G401.6 (cell line): Measurements from ENCODE around the gene NR1H4.
"Not testable (repeated sequence)": the region's sequence is repeated elsewhere in the genome, so short reads cannot be mapped to it uniquely, and the experiment has no call there.

ENCODE experiments used
- FAIRE-seq: peaks from 2 replicates; lab custom pipeline; 2012; peaks lifted over from hg19 to GRCh38; lab: Jason Lieb, UNC

NR1H4 gene

DNA sequence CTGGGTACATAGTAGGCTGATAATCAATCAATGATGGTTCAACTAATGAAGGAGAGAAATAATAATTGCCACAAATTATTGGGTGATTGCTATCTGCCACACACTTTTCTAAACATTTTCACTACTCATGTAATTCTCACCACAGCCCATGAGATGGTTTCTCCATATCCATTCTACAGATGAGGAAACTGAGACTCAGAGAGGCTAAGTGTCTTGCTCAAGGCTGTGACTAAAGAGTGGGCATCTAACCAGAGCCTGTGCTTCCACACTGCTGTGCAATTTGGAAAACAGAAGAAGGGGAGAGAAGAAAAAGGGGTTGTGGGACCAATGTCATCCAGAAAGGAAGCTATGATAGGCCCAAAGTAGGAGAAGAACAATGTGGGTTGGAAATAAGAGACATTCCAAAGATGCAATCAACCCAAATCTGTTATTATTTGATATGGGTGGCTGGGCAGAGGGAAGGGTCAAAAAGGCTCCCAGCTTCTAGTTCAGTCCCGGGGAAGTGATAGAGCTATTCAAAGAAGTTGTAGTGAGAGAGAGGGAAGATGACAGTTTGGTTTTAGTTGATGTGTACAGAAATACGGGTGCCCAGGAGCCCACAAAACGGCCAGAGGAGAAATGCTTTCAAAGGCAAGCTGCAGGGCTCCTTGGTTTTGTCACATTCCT, 483 bp upstream of the NR1H4 start:
- no peak for FAIRE-seq

DNA sequence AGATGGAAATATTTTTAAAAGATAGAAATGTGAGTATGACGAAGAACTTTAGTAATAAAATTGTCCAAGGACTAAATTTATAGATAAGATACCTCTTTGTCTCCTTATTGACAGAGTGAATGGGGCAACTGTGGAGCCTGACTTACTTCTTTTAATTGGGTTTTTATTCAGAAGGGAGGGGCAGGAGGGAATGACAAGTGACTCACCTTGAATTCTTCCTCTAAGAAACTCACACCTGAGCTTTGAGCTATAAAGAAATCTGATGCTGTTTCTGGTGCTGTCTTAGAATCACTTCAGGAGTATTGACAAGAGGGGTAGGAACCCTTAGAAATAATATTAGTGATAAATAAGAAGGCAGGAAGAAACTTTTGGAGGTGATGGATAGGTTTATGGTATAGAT, 951 bp downstream of the NR1H4 start:
- no peak for FAIRE-seq

- no peak for FAIRE-seq
Measured at GRCh38 chr12:100476013-100476751, 2.5 kb downstream of the NR1H4 start.

- no peak for FAIRE-seq
Measured at GRCh38 chr12:100481021-100481420, 7.4 kb downstream of the NR1H4 start.

- no peak for FAIRE-seq
Measured at GRCh38 chr12:100484183-100484886, 10.7 kb downstream of the NR1H4 start.

DNA sequence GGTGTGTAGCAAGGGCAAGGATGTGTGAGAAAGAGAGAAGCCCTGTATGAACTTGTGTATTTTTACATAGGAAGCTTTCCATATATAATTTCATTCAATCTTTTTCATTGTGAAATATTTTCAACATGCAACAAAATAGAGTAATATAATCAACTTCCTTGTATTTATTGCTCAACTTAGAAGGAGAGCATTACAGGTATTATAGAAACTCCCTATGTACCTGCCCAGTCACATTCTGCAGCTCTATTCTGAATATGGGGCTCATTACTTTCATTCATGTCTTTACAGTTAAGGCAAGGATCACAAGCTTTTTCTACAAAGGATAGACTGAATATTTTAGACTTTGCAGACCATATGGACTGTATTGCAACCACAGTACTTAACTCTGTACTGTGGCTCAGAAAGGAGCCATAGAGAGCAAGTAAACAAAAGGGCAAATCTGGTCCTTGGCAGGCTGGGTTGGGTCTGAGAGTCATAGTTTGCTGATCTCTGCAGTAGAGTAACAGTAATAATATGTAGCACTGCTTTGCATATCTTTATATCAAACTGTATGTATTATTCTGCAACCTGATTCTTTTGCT, 11.3 kb downstream of the NR1H4 start:
- FAIRE-seq = no peak

DNA sequence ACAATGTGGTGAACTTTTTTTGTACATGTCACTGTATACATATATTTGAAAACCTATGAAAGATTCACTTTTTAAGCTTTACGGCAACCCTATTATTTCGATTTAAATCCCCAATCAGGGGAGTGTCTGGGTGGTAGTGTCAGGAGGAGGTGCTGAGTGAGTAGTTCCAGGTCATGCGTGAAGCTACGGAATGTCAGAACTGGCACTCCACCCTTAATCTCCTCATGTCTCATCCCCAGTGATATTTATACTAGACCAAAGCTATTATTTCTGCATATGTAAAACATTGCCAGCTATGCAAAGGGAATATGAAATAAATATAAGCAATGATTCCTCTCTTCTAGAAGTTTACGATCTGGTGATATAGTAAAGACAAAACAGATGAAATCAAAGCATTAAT, 12.3 kb downstream of the NR1H4 start:
- no peak for FAIRE-seq

GRCh38 chr12:100489251-100489820, 15.7 kb downstream of the NR1H4 start:
- no peak for FAIRE-seq

DNA sequence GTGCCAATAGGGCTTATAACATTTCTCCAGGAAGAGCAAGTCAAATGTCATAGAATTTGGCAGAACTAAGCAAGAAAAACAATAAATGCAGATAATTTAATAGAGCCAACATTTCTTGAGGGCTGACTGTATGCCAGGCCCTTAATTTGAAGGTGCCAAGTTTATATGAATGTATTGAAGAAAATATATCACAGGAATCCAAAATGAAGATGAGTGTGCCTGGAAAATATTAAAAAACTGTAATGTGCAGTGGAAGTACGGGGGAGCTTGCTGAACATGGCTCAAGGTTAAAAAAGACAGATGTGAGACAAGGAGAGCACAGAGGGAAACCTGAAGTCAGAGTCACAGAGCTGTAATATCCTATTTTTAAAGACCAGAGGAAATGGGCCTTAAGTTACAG, 16.4 kb downstream of the NR1H4 start:
- no peak for FAIRE-seq

DNA sequence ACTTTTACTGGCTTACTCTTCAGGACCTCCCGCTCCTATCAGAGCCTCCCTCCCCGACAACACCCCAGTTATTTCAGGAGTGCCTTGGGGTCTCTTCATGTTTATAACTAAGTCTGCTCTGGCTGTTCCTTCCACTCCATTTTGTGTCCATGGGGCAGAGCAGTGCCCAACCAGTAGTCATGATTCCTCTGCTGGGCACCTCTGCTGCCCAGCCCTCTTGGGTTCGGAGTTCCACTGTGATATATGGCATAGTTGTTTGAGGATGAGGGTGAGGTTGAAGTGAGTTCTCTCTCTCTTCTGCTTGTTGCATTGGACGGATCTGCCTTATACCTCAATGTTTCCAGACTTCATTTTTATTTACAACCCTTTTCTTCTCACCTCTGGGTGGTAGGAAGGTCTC, 17.4 kb downstream of the NR1H4 start:
- FAIRE-seq = no peak

DNA sequence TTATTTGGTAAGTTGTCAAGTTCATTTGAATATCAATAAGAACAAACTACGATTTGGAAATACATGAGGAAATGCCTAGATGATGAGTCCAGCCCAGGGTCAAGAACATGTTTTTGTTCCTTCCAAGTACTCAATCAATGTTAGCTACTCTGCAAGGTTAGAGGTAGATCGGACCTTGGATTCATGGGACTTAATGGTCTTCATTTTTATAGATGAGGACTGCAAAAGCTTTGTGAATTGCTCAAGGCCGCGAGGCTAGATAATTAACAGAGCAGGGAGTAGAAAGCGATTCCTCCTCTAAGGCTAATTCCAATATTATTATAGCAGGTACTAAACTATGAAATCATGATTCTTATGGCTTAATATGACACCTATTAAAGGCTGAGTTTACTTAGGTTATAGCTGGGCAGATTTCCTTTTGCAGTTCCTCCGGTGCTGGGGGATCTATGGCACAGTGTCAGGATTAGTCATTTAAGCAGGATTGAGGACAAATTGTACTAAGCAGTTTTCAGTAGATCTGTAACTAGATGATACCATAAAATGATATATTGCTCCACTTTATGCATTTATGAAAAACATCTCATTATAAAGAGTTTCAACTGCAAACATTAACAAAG, 19.8 kb downstream of the NR1H4 start:
- no peak for FAIRE-seq

GRCh38 chr12:100494026-100494425, 20.4 kb downstream of the NR1H4 start:
- no peak for FAIRE-seq

- FAIRE-seq = no peak
Measured at GRCh38 chr12:100494538-100494937, 20.9 kb downstream of the NR1H4 start.

DNA sequence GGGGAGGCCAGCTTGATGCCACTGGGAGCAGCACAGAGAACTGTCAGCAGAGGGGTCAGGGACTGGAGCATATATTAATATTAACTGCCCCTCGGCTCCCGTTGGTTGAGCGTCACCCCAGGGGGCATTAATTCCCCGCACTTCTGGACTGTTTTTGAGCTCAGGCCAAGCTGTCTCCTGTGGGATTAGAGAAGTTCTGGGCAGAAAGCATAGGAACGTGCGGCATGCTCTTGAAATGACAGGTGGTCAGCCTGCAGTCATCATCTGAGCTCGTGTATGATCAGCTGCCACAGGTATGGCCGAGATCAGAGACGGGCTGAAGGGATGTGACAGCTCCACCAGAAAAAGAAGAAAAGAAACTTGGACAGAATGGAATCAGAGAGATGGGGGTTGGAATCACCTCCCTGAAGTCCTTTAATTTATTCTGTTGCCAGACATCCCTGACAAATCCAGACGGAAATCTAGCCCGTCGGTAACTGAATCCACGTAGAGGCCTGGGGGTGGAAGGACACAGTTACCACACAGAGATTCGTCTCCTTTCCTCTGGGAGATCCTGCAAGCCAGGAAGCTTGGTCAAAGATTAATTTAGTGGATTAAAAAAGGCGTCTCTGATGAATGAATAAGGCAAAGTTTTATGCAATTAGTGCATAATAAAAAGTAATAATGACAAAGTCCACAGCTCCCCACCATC, 23.6 kb downstream of the NR1H4 start:
- FAIRE-seq = no peak

- no peak for FAIRE-seq
Measured at GRCh38 chr12:100498141-100498540, 24.5 kb downstream of the NR1H4 start.

- no peak for FAIRE-seq
Measured at GRCh38 chr12:100499416-100499815, 25.8 kb downstream of the NR1H4 start.

DNA sequence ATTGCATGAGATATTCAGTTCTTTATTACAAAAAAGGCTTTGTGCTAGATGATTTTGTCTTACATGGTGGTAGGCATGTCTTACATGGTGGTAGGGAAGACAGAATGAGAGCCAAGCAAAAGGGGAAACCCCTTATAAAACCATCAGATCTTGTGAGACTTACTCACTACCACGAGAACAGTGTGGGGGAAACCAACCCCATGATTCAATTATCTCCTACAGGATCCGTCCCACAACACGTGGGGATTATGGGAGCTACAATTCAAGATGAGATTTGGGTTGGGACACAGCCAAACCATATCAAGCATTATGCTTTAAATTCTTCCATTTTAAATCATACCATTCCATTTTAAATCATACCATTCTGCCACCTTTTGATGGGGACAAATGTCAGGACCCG, 29.1 kb downstream of the NR1H4 start:
- FAIRE-seq = not testable (repeated sequence)

DNA sequence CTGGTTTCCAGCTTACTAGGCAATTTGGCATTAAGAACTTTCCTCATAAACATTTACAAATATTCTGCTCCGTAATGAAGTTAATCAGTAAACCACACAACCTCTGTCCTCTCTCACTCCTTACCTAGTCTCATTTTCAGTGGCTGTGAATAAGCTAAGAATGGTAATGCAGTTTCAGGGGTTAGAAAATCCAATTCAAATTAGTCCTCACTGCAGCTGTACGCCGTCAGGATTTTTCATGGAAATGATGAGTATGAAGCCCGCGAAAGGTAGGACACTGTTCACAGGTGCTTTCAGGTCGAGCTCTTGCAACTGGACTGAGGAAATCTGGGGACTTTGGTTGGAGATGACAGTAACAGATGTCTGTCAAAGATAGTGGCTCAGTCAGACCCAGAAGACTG, 29.6 kb downstream of the NR1H4 start:
- FAIRE-seq = no peak

- no peak for FAIRE-seq
Measured at GRCh38 chr12:100504804-100505203, 31.1 kb downstream of the NR1H4 start.

DNA sequence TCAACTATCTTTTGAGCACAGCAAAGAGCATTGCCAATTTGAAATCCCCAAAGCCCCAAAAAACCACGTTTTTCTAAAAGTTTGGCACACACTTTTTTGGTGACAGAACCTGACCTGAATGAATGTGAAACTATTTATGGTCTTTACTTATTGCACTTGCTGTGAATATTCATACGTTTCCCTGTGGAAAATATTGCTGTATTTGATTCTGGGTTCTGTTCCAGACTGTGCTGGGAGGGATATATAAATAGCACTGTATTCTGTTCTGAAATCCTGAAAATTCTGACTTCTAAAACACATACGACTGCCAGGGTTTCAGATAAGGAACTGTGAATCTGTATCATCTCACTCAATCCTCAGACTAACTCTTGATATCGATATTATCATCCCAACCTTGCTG, 35.1 kb downstream of the NR1H4 start:
- no peak for FAIRE-seq

GRCh38 chr12:100512692-100513091, 39.0 kb downstream of the NR1H4 start:
- FAIRE-seq = no peak

DNA sequence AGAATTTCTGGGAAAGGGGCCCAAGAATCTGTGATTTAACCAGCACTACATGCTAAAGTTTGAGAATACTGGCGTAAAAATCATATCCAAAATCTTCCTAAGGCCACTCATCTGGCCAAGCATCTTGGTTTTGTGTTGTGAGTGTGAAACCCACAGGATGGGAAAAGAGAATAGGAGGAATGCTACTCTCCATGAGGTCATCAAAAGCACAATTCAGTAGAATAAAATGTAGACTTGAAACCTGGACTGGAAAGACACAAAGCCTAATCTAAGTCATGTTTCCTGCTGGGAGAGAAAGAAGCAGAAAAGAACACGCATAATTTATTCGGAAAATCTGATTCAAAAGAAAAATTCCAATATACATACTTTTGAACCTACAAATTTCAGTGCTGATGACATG, 42.3 kb downstream of the NR1H4 start:
- no peak for FAIRE-seq
